ENCODE results near the gene KLRF1.

GRCh38 chr12:9881988-9882387 is 54.7 kb downstream of the KLRF1 start:
- TF ChIP-seq CTCF (IDR thresholded peaks at IDR 0.05; ENCODE audit: low read length): no peak
- TF ChIP-seq EZH2 (optimal IDR thresholded peaks at IDR 0.05; ENCODE audit: low read depth, low read length): no peak
